RWPE2 (cell line): ENCODE results near the gene USP7.

Experiments used
- ATAC-seq: fragments of 200-7000 bp; cut with Tn5 transposase; 3 replicates; pipeline ENCODE4 v1.9.1; 2021; ENCODE audit warnings: low read depth
- DNase-seq: peaks from one replicate; pipeline ENCODE4 v3.0.0-alpha.2; 2020; ENCODE audit warnings: low spot score
- H3K27ac ChIP-seq: fragments of 450-650 bp; 2 replicates; pipeline ENCODE4 v1.5.1; 2017; ENCODE audit warnings: mild to moderate bottlenecking; ENCODE audit not compliant: poor library complexity, severe bottlenecking
- H3K27me3 ChIP-seq: fragments of 250-450 bp; sonication (Bioruptor Pico); 2 replicates; pipeline ENCODE4 v1.5.1; 2021; ENCODE audit warnings: mild to moderate bottlenecking, moderate library complexity; ENCODE audit not compliant: insufficient read depth, poor library complexity, severe bottlenecking
- H3K36me3 ChIP-seq: fragments of 250-450 bp; sonication (Bioruptor Pico); 2 replicates; pipeline ENCODE4 v1.5.1; 2020; ENCODE audit warnings: low read depth, mild to moderate bottlenecking, moderate library complexity
- H3K4me1 ChIP-seq: fragments of 250-450 bp; sonication (Bioruptor Pico); 2 replicates; pipeline ENCODE4 v1.5.1; 2021; ENCODE audit warnings: mild to moderate bottlenecking, moderate library complexity; ENCODE audit not compliant: insufficient read depth, poor library complexity, severe bottlenecking
- H3K4me3 ChIP-seq: fragments of 250-450 bp; sonication (Bioruptor Pico); 2 replicates; pipeline ENCODE4 v1.5.1; 2021; ENCODE audit warnings: mild to moderate bottlenecking, moderate library complexity; ENCODE audit not compliant: severe bottlenecking
- H3K9me3 ChIP-seq: fragments of 250-450 bp; sonication (Bioruptor Pico); 2 replicates; pipeline ENCODE4 v1.5.1; 2021; ENCODE audit warnings: mild to moderate bottlenecking, moderate library complexity; ENCODE audit not compliant: severe bottlenecking
- CTCF ChIP-seq: fragments of 450-650 bp; IDR thresholded peaks from one replicate; pipeline ENCODE4 v1.5.1; 2017; ENCODE audit warnings: mild to moderate bottlenecking, moderate library complexity; ENCODE audit not compliant: poor library complexity, severe bottlenecking

The USP7 gene

GRCh38 chr16:8945626-8946296, 17.9 kb downstream of the USP7 start:
- H3K4me3 ChIP-seq, result no peak overlapping the region

GRCh38 chr16:8943966-8944759, 19.5 kb downstream of the USP7 start:
- H3K4me1 ChIP-seq, result no peaks in the 10 kb centered on the region
- no peak for TF ChIP-seq CTCF
- no peaks in the 10 kb centered on the region for H3K27me3 ChIP-seq
- no peak overlapping the region for H3K27ac ChIP-seq
- no peaks in the 10 kb centered on the region for H3K9me3 ChIP-seq
- H3K4me3 ChIP-seq, result no peak overlapping the region
- no peak for DNase-seq
- no peaks in the 10 kb centered on the region for H3K36me3 ChIP-seq
- ATAC-seq, result no peak

More at GRCh38 chr16:8945626-8946296, 17.9 kb downstream of the USP7 start:
- ATAC-seq (no peak), DNase-seq (no peak)
- Histone ChIP-seq H3K4me1 (no peaks in the 10 kb centered on the region), H3K9me3 (no peaks in the 10 kb centered on the region), H3K36me3 (no peaks in the 10 kb centered on the region), H3K27ac (no peak overlapping the region), H3K27me3 (no peaks in the 10 kb centered on the region)
- no peak for TF ChIP-seq CTCF

DNA sequence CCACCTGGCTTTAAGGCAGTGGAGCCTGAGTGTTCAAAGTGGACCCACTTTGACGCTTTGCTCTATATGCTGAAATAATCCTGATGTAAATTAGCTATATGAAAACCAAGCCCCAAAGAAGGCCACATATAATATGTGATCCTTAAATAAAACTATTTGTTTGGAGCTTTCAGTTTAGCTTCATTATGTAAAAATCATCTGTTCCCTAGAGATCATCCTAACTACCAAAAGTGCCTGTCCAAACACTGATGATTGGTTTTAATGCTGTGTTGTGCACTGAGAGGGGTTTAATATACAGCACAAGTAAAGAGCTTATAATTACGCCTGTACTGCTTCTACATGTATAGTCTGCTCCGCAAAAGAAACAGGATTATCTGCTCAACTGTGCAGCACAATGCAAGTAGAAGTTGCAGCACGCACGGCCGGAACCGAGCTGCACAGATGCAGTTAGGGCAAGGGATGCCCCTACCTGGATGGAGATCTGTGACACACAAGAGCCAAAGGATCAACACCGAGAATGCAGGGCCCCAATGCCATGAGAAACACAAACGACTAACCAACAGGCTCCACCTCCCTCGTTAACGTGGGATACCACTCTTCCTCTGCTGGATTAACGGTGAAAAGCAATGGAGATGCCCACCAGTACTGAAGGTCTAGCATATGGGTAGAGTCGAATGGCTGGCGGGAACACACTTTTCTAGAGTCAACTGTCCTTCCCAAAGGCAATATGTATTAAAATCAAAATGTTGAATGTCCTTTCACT, 20.5 kb downstream of the USP7 start:
- DNase-seq (no peak), ATAC-seq (no peak)
- Histone ChIP-seq H3K9me3 (no peaks in the 10 kb centered on the region), H3K4me1 (no peaks in the 10 kb centered on the region), H3K36me3 (no peaks in the 10 kb centered on the region), H3K27me3 (no peaks in the 10 kb centered on the region), H3K27ac (no peak overlapping the region), H3K4me3 (no peak overlapping the region)
- no peak for TF ChIP-seq CTCF

DNA sequence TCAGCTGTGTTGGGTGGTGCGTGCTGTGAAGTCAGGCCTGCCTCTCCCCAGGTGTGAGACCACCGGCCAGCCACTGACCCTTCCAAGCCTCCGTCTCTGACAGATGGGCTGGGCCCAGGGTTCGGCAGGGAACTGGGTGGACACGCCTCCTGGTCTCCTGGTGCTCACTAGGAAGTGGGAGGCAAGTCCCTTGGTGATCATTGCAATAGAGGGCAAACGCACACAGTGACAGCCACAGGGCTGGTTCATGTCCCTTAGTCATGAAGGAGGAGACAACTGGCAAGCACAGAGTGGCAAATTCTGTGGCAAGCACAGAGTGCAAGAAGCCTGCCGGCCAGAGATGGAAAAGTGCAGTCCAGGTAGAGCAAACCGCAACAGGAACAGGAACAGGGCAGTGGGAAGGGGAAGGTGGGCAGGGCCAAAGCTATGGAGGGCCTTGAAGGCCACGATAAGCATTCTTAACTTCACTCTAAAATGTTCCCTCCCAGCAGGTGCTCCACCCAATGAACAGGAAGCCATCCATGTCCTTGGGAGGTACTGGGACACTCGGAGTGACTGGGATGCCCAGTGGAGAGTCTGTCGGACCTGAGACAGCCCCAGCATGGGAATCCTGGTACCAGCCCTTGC, 21.9 kb downstream of the USP7 start:
- no peak for DNase-seq
- no peaks in the 10 kb centered on the region for H3K27me3 ChIP-seq
- H3K4me3 ChIP-seq, result no peak overlapping the region
- no peak overlapping the region for H3K27ac ChIP-seq
- ATAC-seq, result no peak
- no peak for TF ChIP-seq CTCF
- H3K36me3 ChIP-seq, result no peaks in the 10 kb centered on the region
- no peaks in the 10 kb centered on the region for H3K4me1 ChIP-seq
- H3K9me3 ChIP-seq, result no peaks in the 10 kb centered on the region
